Measurements from ENCODE around the gene TMEM91. TPM values are rescaled to one million over a fixed set of nuclear protein-coding genes. Genes with fewer than 3 reads are reported as not detected.

The TMEM91 gene
- total and polyA plus RNA-seq, 2 of the 13 experiments (the other 11 are each of a cell fraction or from before 2014, with no cell fraction given): 6.3 to 10.3 TPM

DNA sequence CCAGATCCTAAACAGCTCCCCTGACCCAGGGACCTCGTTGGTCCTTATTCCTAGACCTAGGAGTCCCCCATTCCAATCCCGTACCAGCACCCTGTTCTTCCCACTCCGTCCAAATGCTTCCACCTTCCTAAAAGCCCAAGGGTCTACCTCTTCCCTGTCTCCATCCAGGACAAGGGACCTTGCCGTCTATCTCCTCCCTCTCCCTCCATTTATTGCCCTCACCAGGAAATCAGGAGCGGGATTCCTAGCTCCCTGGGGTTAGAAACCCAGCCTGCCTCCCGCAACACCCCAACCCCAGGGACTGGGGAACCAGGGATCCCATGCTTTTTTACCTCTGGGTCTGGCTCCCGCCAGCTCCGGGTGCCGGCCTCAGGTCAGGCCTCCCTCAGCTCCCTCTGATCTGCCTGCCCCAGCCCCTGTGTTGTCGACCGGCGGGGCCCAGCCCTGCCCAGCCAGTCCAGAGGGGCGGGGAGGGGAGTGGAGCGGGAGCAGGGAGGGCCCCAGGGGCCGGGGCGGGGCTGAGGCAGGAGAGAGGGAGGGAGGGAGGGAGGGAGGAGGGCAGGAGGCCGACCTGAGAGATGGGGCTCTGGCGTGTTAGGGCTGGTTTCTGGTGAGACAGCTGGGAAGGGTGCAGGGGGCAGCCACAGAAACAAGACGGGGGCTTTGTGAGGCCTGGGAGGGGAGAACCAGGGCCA lies 50.8 kb downstream of the TMEM91 start, which contains the start of gene B3GNT8 (continued):
- TF ChIP-seq, protein P1, sequence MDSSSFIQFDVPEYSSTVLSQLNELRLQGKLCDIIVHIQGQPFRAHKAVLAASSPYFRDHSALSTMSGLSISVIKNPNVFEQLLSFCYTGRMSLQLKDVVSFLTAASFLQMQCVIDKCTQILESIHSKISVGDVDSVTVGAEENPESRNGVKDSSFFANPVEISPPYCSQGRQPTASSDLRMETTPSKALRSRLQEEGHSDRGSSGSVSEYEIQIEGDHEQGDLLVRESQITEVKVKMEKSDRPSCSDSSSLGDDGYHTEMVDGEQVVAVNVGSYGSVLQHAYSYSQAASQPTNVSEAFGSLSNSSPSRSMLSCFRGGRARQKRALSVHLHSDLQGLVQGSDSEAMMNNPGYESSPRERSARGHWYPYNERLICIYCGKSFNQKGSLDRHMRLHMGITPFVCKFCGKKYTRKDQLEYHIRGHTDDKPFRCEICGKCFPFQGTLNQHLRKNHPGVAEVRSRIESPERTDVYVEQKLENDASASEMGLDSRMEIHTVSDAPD (CRISPR knock-in tag; IDR thresholded peaks at IDR 0.05): no peak
- TF ChIP-seq ZNF556 (CRISPR knock-in tag; IDR thresholded peaks at IDR 0.05; ENCODE audit: borderline replicate concordance) (no peak), ZKSCAN1 (IDR thresholded peaks at IDR 0.05; ENCODE audit: low read length) (no peak), ZNF790 (CRISPR knock-in tag; IDR thresholded peaks at IDR 0.05; ENCODE audit: borderline replicate concordance) (no peak), TRIM24 (CRISPR knock-in tag; IDR thresholded peaks at IDR 0.05) (no peak), ZNF577 (CRISPR knock-in tag; IDR thresholded peaks at IDR 0.05; ENCODE audit: borderline replicate concordance, low read depth) (no peak), TBP (CRISPR knock-in tag; IDR thresholded peaks at IDR 0.05) (no peak), ZNF224 (CRISPR knock-in tag; IDR thresholded peaks at IDR 0.05) (no peak), FOXP1 (IDR thresholded peaks at IDR 0.05) (no peak), FOXP1 (CRISPR knock-in tag; IDR thresholded peaks at IDR 0.05) (no peak), ZNF333 (CRISPR knock-in tag; IDR thresholded peaks at IDR 0.05; ENCODE audit: borderline replicate concordance) (no peak), SATB2 (CRISPR knock-in tag; IDR thresholded peaks at IDR 0.05) (no peak), GATAD2A (CRISPR knock-in tag; IDR thresholded peaks at IDR 0.05) (no peak), MEIS1 (CRISPR knock-in tag; IDR thresholded peaks at IDR 0.05; ENCODE audit: borderline replicate concordance) (no peak), POLR2G (IDR thresholded peaks at IDR 0.05; ENCODE audit: low read depth, low read length) (peak; percentile 76), ZSCAN20 (CRISPR knock-in tag; IDR thresholded peaks at IDR 0.05; ENCODE audit: borderline replicate concordance) (no peak), RFX3 (CRISPR knock-in tag; IDR thresholded peaks at IDR 0.05) (no peak), RELA (CRISPR knock-in tag; IDR thresholded peaks at IDR 0.05) (0 out of 2 replicates have a peak, but pooled peaks have one; percentile 56), ZNF792 (CRISPR knock-in tag; IDR thresholded peaks at IDR 0.05) (no peak), ZSCAN25 (CRISPR knock-in tag; IDR thresholded peaks at IDR 0.05) (peak; percentile 58; the same call in 1 of the 2 replicates), ZFX (CRISPR knock-in tag; IDR thresholded peaks at IDR 0.05; ENCODE audit: low read depth) (peak; percentile 62; the same call in 1 of the 2 replicates), ZNF766 (CRISPR knock-in tag; IDR thresholded peaks at IDR 0.05; ENCODE audit: borderline replicate concordance) (no peak), GATAD1 (CRISPR knock-in tag; IDR thresholded peaks at IDR 0.05) (no peak; the same call in 1 of the 2 replicates), TCF7L2 (IDR thresholded peaks at IDR 0.05; ENCODE audit: low read depth, low read length) (no peak)
- TF ChIP-seq, protein P2, sequence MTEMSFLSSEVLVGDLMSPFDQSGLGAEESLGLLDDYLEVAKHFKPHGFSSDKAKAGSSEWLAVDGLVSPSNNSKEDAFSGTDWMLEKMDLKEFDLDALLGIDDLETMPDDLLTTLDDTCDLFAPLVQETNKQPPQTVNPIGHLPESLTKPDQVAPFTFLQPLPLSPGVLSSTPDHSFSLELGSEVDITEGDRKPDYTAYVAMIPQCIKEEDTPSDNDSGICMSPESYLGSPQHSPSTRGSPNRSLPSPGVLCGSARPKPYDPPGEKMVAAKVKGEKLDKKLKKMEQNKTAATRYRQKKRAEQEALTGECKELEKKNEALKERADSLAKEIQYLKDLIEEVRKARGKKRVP (CRISPR knock-in tag; IDR thresholded peaks at IDR 0.05): no peak
- TF ChIP-seq, protein P3, sequence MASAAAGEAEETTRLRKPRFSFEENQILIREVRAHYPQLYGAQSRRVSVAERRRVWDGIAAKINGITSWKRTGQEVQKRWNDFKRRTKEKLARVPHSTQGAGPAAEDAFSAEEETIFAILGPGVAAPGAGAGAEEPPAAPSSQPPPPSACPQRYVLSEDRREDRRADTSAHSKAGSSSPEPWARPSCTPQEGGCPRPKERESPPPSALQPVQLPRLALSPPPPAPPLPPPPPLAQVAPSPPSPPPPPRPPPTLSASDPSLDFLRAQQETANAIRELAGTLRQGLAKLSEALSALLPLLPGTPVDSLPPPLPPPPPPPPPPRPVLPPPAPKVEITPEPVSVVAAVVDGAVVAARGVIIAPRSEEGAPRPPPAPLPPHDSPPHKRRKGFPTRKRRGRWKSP (CRISPR knock-in tag; IDR thresholded peaks at IDR 0.05): no peak
- TF ChIP-seq, protein P4, sequence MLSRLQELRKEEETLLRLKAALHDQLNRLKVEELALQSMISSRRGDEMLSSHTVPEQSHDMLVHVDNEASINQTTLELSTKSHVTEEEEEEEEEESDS (CRISPR knock-in tag; IDR thresholded peaks at IDR 0.05; ENCODE audit: borderline replicate concordance): no peak
- TF ChIP-seq, protein P5, sequence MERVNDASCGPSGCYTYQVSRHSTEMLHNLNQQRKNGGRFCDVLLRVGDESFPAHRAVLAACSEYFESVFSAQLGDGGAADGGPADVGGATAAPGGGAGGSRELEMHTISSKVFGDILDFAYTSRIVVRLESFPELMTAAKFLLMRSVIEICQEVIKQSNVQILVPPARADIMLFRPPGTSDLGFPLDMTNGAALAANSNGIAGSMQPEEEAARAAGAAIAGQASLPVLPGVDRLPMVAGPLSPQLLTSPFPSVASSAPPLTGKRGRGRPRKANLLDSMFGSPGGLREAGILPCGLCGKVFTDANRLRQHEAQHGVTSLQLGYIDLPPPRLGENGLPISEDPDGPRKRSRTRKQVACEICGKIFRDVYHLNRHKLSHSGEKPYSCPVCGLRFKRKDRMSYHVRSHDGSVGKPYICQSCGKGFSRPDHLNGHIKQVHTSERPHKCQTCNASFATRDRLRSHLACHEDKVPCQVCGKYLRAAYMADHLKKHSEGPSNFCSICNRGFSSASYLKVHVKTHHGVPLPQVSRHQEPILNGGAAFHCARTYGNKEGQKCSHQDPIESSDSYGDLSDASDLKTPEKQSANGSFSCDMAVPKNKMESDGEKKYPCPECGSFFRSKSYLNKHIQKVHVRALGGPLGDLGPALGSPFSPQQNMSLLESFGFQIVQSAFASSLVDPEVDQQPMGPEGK (CRISPR knock-in tag; IDR thresholded peaks at IDR 0.05): peak; percentile 84

All from HepG2 (cell line).